GDM1 (cell line): Measurements from ENCODE around the gene TWF2.

Experiments
- DNase-seq: peaks from one replicate; lab custom pipeline; 2025; lab: John Stamatoyannopoulos, UW

Gene TWF2

DNA sequence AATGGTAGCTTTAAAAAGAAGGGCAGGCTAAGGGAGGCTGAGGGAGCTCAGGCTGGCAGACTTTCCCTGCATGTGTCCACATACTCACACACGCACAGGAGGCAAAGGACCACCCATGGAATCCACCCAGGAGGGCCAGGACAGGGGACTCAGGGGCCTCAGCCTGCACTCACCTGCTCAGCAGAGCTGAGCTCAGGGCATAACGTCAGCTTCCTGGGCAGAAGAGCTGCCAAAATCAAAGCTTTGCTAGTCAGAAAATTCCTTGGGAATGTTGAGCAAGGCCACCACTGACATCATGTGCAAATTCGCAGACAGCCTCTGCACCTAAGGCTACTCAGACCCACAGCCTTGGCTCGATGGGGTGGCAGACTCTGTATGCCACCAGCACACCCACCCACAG, 57.4 kb downstream of the TWF2 start:
- no peak for DNase-seq
